DMS79 (cell line): ENCODE measurements around the gene MAML3.

Source experiments
- DNase-seq: peaks from one replicate; lab custom pipeline; 2025; lab: John Stamatoyannopoulos, UW

Gene MAML3

GRCh38 chr4:140126261-140126660 lies 27.7 kb downstream of the MAML3 start:
- no peak for DNase-seq

- no peak for DNase-seq
Measured at GRCh38 chr4:140125374-140125773, 28.6 kb downstream of the MAML3 start.

- no peak for DNase-seq
Measured at GRCh38 chr4:140123666-140124377, 30.2 kb downstream of the MAML3 start.

- no peak for DNase-seq
Measured at GRCh38 chr4:140122891-140123290, 31.1 kb downstream of the MAML3 start.

GRCh38 chr4:140121646-140122045 lies 32.3 kb downstream of the MAML3 start:
- DNase-seq: no peak

- no peak for DNase-seq
Measured at GRCh38 chr4:140118931-140119640, 34.9 kb downstream of the MAML3 start.

GRCh38 chr4:140117947-140118346 lies 36.0 kb downstream of the MAML3 start:
- no peak for DNase-seq

GRCh38 chr4:140116442-140117104 lies 37.4 kb downstream of the MAML3 start:
- no peak for DNase-seq

- no peak for DNase-seq
Measured at GRCh38 chr4:140115140-140115539, 38.8 kb downstream of the MAML3 start.

GRCh38 chr4:140113653-140114052 lies 40.3 kb downstream of the MAML3 start:
- DNase-seq: no peak

GRCh38 chr4:140112576-140112975 lies 41.4 kb downstream of the MAML3 start:
- no peak for DNase-seq

- no peak for DNase-seq
Measured at GRCh38 chr4:140111256-140111655, 42.7 kb downstream of the MAML3 start.

- DNase-seq: no peak
Measured at GRCh38 chr4:140110542-140111215, 43.3 kb downstream of the MAML3 start.

- no peak for DNase-seq
Measured at GRCh38 chr4:140109737-140110136, 44.2 kb downstream of the MAML3 start.

GRCh38 chr4:140109292-140109691 lies 44.7 kb downstream of the MAML3 start:
- no peak for DNase-seq

GRCh38 chr4:140108713-140109230 lies 45.2 kb downstream of the MAML3 start:
- DNase-seq: no peak

- DNase-seq: no peak
Measured at GRCh38 chr4:140108243-140108642, 45.7 kb downstream of the MAML3 start.

- no peak for DNase-seq
Measured at GRCh38 chr4:140106289-140106844, 47.6 kb downstream of the MAML3 start.

GRCh38 chr4:140105436-140105835 lies 48.5 kb downstream of the MAML3 start:
- no peak for DNase-seq

- no peak for DNase-seq
Measured at GRCh38 chr4:140103676-140104075, 50.3 kb downstream of the MAML3 start.

- no peak for DNase-seq
Measured at GRCh38 chr4:140102421-140102820, 51.6 kb downstream of the MAML3 start.

- DNase-seq: no peak
Measured at GRCh38 chr4:140100771-140101170, 53.2 kb downstream of the MAML3 start.
